Measurements from ENCODE around the gene PTAR1. TPM values are rescaled to one million over a fixed set of nuclear protein-coding genes. Genes with fewer than 3 reads are reported as not detected.

The PTAR1 gene
- total and polyA plus RNA-seq, 7 experiments from 2014 or later, result 11.1 to 82.4 (median 60.2) TPM

DNA sequence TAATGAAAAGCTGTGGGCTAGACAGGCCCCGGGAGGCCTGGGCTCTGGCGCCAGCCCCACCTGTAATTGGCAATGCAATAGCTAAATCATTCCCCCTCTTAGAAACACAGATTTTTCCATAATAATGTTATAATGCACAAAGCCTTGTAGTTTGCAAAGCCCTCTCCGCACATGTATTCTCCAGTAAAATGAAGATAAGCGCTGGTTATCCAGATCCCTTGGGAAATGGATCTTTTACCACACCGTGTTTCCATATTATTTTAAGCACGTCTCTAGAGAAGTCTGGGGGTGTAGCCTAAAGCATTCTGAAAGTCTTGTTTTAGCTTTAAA is 86.5 kb downstream of the PTAR1 start:
- DNase-seq (no peak), ATAC-seq (no peak)
- H3K27ac Mint-ChIP-seq, result peak overlapping the region in 7 of 9 donors; percentile 17 to 62 (median 59)
- Histone ChIP-seq H3K36me3 (ENCODE audit: control insufficient read depth in 2 of 3, insufficient read depth in 3 of 3, low read length in 3 of 3) (no peaks in the 10 kb centered on the region), H3K27me3 (ENCODE audit: control insufficient read depth in 2 of 2, insufficient read depth in 2 of 2, low read length in 2 of 2) (no peaks in the 10 kb centered on the region), H3K9me3 (ENCODE audit: control insufficient read depth in 2 of 3, low read length in 3 of 3) (no peaks in the 10 kb centered on the region), H3K27ac (ENCODE audit: low read depth, low read length) (no peak overlapping the region), H3K4me1 (ENCODE audit: control insufficient read depth in 2 of 2, insufficient read depth in 2 of 2, low read length in 2 of 2) (peaks cover 5 to 6% of the 10 kb centered on the region in 2 donors), H3K4me3 (ENCODE audit: low read length) (peak overlapping the region; percentile 84)
- no peaks in the 10 kb centered on the region for H3K36me3 Mint-ChIP-seq
- POLR2A ChIA-PET, result no interaction called here
- peaks cover 0 to 35% (median 28%) of the 10 kb centered on the region in 7 donors for H3K4me1 Mint-ChIP-seq
- intact Hi-C loops (cut with micrococcal nuclease), result loop anchor here (1.0 to 10.0 kb wide), 6 partner anchors 34 to 248 kb away; no protein-coding TSS in a partner anchor
- CTCF ChIA-PET, result interaction anchor here (0.6 to 1.4 kb wide), 3 partner anchors 8 to 204 kb away, joined by 3 to 5 read pairs (median 4); no protein-coding TSS in a partner anchor
- peaks cover 0 to 47% (median 9%) of the 10 kb centered on the region in 5 donors for H3K27me3 Mint-ChIP-seq
- H3K4me3 Mint-ChIP-seq, result peak overlapping the region; percentile 80 to 91 (median 86)
- no peaks in the 10 kb centered on the region for H3K9me3 Mint-ChIP-seq

- CTCF ChIA-PET, result interaction anchor here (0.6 to 1.4 kb wide), 3 partner anchors 8 to 206 kb away, joined by 3 to 5 read pairs (median 4); no protein-coding TSS in a partner anchor
These were observed 87.1 kb downstream of the PTAR1 start for GRCh38 chr9:69672596-69673310.

DNA sequence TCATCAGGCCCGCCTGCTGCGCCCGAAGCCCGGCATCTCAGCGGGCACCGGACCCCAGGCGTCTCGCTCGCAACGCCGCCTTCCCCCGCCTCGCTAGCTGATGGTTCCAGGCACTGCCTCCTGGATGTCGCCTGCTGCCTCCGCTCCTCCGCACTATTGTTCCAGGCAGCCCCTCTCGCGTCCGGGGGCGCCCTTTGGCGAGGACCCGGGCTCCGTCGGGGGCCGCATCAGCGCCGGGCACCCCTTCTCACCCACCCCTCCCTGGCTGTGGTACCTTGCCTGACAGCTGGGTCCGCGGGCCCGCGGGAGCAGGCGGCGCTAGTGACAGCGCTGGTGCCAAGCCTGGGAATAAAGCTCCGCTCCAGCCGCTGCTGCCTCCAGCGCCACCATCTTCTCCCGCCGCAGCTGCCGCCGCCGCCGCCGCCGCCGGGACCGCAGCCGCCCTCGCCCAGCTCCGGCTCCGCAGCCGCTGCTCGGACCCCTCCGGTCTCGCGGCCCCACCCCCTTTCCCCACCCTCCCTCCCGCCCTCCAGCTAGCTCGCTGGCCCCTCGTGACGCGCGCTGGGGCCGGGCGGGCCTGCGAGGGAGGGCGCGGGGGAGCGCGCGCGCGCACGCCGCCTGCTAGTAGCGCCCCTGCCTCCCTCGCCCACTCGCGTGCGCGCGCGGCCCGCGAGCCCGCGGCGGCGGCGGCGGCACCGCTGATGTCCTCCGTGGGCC is 87.8 kb downstream of the PTAR1 start, which contains the start of gene APBA1:
APBA1 (minus strand) TSS at position 493 of the 717 bp plus-strand sequence.
- ATAC-seq, result peak; percentile 79
- H3K9me3 ChIP-seq (ENCODE audit: control insufficient read depth in 2 of 3, low read length in 3 of 3), result no peaks in the 10 kb centered on the region
- intact Hi-C loops (cut with micrococcal nuclease), result loop anchor here (1.0 to 10.0 kb wide), 5 partner anchors 35 to 247 kb away; no protein-coding TSS in a partner anchor
- H3K4me1 ChIP-seq (ENCODE audit: control insufficient read depth in 2 of 2, insufficient read depth in 2 of 2, low read length in 2 of 2), result peaks cover 5 to 6% of the 10 kb centered on the region in 2 donors
- ChIA-PET CTCF (interaction anchor here (0.6 kb wide), 2 partner anchors 207 to 247 kb away, joined by 3 to 4 read pairs; no protein-coding TSS in a partner anchor), POLR2A (interaction anchor here (0.5 to 1.6 kb wide), 3 partner anchors 12 to 88 kb away, joined by 3 to 5 read pairs (median 4); partner anchors contain the start of gene PTAR1)
- H3K27me3 ChIP-seq (ENCODE audit: control insufficient read depth in 2 of 2, insufficient read depth in 2 of 2, low read length in 2 of 2), result no peaks in the 10 kb centered on the region
- H3K4me3 ChIP-seq (ENCODE audit: low read length), result peak within 1 kb of the TSS; percentile 84
- H3K9me3 Mint-ChIP-seq, result no peaks in the 10 kb centered on the region
- H3K4me3 Mint-ChIP-seq, result peak within 1 kb of the TSS; percentile 80 to 91 (median 86)
- H3K36me3 Mint-ChIP-seq, result no peaks in the 10 kb centered on the region
- H3K27ac ChIP-seq (ENCODE audit: low read depth, low read length), result no peak within 1 kb of the TSS
- H3K4me1 Mint-ChIP-seq, result peaks cover 0 to 35% (median 28%) of the 10 kb centered on the region in 7 donors
- no peaks in the 10 kb centered on the region for H3K36me3 ChIP-seq (ENCODE audit: control insufficient read depth in 2 of 3, insufficient read depth in 3 of 3, low read length in 3 of 3)
- H3K27me3 Mint-ChIP-seq, result peaks cover 0 to 46% (median 9%) of the 10 kb centered on the region in 5 donors
- H3K27ac Mint-ChIP-seq, result peak within 1 kb of the TSS in 8 of 9 donors; percentile 17 to 79 (median 60)
- DNase-seq, result peak; percentile 30 to 66 (median 61)

More at GRCh38 chr9:69672596-69673310, 87.1 kb downstream of the PTAR1 start:
- Histone ChIP-seq H3K4me1 (ENCODE audit: control insufficient read depth in 2 of 2, insufficient read depth in 2 of 2, low read length in 2 of 2) (peaks cover 5 to 6% of the 10 kb centered on the region in 2 donors), H3K9me3 (ENCODE audit: control insufficient read depth in 2 of 3, low read length in 3 of 3) (no peaks in the 10 kb centered on the region), H3K36me3 (ENCODE audit: control insufficient read depth in 2 of 3, insufficient read depth in 3 of 3, low read length in 3 of 3) (no peaks in the 10 kb centered on the region), H3K27me3 (ENCODE audit: control insufficient read depth in 2 of 2, insufficient read depth in 2 of 2, low read length in 2 of 2) (no peaks in the 10 kb centered on the region), H3K27ac (ENCODE audit: low read depth, low read length) (no peak overlapping the region), H3K4me3 (ENCODE audit: low read length) (peak overlapping the region; percentile 84)
- H3K4me1 Mint-ChIP-seq, result peaks cover 0 to 35% (median 28%) of the 10 kb centered on the region in 7 donors
- peak overlapping the region; percentile 80 to 91 (median 86) for H3K4me3 Mint-ChIP-seq
- H3K27me3 Mint-ChIP-seq, result peaks cover 0 to 47% (median 9%) of the 10 kb centered on the region in 5 donors
- POLR2A ChIA-PET, result interaction anchor here (0.5 to 1.6 kb wide), 3 partner anchors 12 to 87 kb away, joined by 3 to 5 read pairs (median 4); partner anchors contain the start of gene PTAR1
- intact Hi-C loops (cut with micrococcal nuclease), result loop anchor here (1.0 to 10.0 kb wide), 7 partner anchors 35 to 248 kb away; no protein-coding TSS in a partner anchor
- H3K9me3 Mint-ChIP-seq, result no peaks in the 10 kb centered on the region
- ATAC-seq (peak; percentile 88), DNase-seq (peak; percentile 51 to 78 (median 70))
- H3K27ac Mint-ChIP-seq, result peak overlapping the region in 7 of 9 donors; percentile 17 to 62 (median 59)
- H3K36me3 Mint-ChIP-seq, result no peaks in the 10 kb centered on the region

DNA sequence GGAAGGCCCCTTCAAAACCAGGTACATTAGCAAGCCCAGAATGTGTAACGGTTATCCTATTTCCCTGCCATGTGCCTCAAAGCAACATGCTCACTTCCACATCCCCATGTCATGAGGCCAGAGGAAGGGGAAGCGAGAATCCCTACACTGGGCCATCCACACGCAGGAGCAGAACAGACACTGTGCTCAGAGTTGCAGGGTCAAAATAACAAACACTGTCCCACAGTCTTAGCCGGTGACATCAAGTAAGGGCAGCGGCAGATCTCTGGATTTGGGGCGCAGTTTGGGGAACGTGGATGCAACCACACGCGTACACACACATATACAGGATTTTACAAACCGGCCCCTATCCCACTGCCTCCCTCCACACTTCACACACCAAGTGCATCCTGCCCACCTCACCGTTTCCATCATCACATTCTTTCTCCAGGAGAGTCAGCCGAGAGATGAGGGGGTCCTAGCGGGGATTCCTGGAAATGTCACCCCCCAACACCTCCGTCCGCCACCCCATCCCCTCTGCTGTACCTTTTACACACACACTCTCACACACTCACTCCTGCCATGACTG is 88.4 kb downstream of the PTAR1 start:
- intact Hi-C loops (cut with micrococcal nuclease), result loop anchor here (5.0 to 10.0 kb wide), 4 partner anchors 36 to 247 kb away; no protein-coding TSS in a partner anchor
- ATAC-seq (no peak), DNase-seq (peak in 1 of 9 donors; percentile 0)
- H3K4me3 Mint-ChIP-seq, result peak overlapping the region; percentile 57 to 85 (median 80)
- no peaks in the 10 kb centered on the region for H3K36me3 ChIP-seq (ENCODE audit: control insufficient read depth in 2 of 3, insufficient read depth in 3 of 3, low read length in 3 of 3)
- peak overlapping the region in 5 of 9 donors; percentile 3 to 79 (median 55) for H3K27ac Mint-ChIP-seq
- no peaks in the 10 kb centered on the region for H3K9me3 ChIP-seq (ENCODE audit: control insufficient read depth in 2 of 3, low read length in 3 of 3)
- ChIA-PET CTCF (interaction anchor here (0.6 kb wide), 1 partner anchor 247 kb away, joined by 3 read pairs; no protein-coding TSS in a partner anchor), POLR2A (interaction anchor here (1.5 to 1.6 kb wide), 2 partner anchors 87 to 89 kb away, joined by 4 to 5 read pairs; partner anchors contain the start of gene PTAR1)
- peaks cover 5 to 6% of the 10 kb centered on the region in 2 donors for H3K4me1 ChIP-seq (ENCODE audit: control insufficient read depth in 2 of 2, insufficient read depth in 2 of 2, low read length in 2 of 2)
- no peaks in the 10 kb centered on the region for H3K36me3 Mint-ChIP-seq
- peaks cover 0 to 35% (median 28%) of the 10 kb centered on the region in 7 donors for H3K4me1 Mint-ChIP-seq
- peak overlapping the region; percentile 48 for H3K4me3 ChIP-seq (ENCODE audit: low read length)
- H3K27ac ChIP-seq (ENCODE audit: low read depth, low read length), result no peak overlapping the region
- H3K9me3 Mint-ChIP-seq, result no peaks in the 10 kb centered on the region
- no peaks in the 10 kb centered on the region for H3K27me3 ChIP-seq (ENCODE audit: control insufficient read depth in 2 of 2, insufficient read depth in 2 of 2, low read length in 2 of 2)
- peaks cover 0 to 44% (median 9%) of the 10 kb centered on the region in 5 donors for H3K27me3 Mint-ChIP-seq

DNA sequence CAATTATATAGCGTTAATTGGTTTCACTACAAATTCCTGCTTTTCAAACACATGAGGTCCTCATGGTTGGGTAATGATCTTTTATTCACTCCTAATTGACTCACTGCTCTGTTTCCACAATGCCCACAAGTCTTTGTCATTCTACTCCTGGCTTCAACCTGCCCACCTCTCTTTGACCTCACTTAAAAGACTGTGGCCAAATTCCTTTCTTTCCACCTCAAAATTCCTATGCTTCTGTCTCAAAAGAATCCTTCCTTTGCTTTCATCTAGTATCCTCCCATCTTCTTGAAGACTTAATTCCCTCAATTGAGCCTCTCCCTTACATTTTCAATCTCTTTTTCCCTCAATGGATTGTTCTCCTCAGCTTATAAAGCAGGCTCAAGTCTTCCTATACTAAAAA is 92.5 kb downstream of the PTAR1 start:
- no peaks in the 10 kb centered on the region for H3K9me3 Mint-ChIP-seq
- H3K4me1 Mint-ChIP-seq, result peaks cover 0 to 10% (median 7%) of the 10 kb centered on the region in 7 donors
- Histone ChIP-seq H3K4me1 (ENCODE audit: control insufficient read depth in 2 of 2, insufficient read depth in 2 of 2, low read length in 2 of 2) (no peaks in the 10 kb centered on the region), H3K9me3 (ENCODE audit: control insufficient read depth in 2 of 3, low read length in 3 of 3) (no peaks in the 10 kb centered on the region), H3K36me3 (ENCODE audit: control insufficient read depth in 2 of 3, insufficient read depth in 3 of 3, low read length in 3 of 3) (no peaks in the 10 kb centered on the region), H3K4me3 (ENCODE audit: low read length) (no peak overlapping the region), H3K27me3 (ENCODE audit: control insufficient read depth in 2 of 2, insufficient read depth in 2 of 2, low read length in 2 of 2) (no peaks in the 10 kb centered on the region), H3K27ac (ENCODE audit: low read depth, low read length) (no peak overlapping the region)
- no peak overlapping the region for H3K27ac Mint-ChIP-seq
- POLR2A ChIA-PET, result no interaction called here
- CTCF ChIA-PET, result no interaction called here
- no peak overlapping the region for H3K4me3 Mint-ChIP-seq
- ATAC-seq (no peak), DNase-seq (no peak)
- H3K36me3 Mint-ChIP-seq, result no peaks in the 10 kb centered on the region
- H3K27me3 Mint-ChIP-seq, result peaks cover 0 to 42% (median 17%) of the 10 kb centered on the region in 5 donors
- intact Hi-C loops (cut with micrococcal nuclease), result no loop called here

DNA sequence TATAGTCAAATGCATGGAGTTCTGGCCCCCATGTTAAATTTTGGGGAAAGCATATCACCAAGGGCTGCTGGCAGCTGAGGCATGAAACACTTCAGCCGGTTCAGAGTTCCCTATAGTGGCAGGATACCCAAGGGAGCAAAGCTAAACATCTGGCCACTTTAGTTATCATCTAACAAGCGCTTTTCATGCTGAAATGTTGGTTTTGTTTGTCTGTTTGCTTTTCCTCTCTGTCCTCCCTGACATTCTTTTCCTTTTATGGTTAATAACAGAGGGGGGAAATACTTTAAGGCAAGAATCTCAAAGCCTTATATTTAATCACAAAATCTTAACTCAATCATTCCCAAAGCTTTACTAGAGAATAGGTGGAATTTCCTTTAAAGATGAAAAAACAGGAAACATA is 99.5 kb downstream of the PTAR1 start:
- Mint-ChIP-seq H3K27ac (no peak overlapping the region), H3K4me3 (no peak overlapping the region), H3K36me3 (no peaks in the 10 kb centered on the region), H3K4me1 (no peaks in the 10 kb centered on the region), H3K27me3 (peaks cover 8 to 37% (median 13%) of the 10 kb centered on the region in 5 donors), H3K9me3 (peaks cover 0 to 3% (median 0%) of the 10 kb centered on the region in 11 donors)
- POLR2A ChIA-PET, result no interaction called here
- intact Hi-C loops (cut with micrococcal nuclease), result no loop called here
- H3K9me3 ChIP-seq (ENCODE audit: control insufficient read depth in 2 of 3, low read length in 3 of 3), result no peaks in the 10 kb centered on the region
- CTCF ChIA-PET, result no interaction called here
- no peak overlapping the region for H3K4me3 ChIP-seq (ENCODE audit: low read length)
- H3K27ac ChIP-seq (ENCODE audit: low read depth, low read length), result no peak overlapping the region
- H3K4me1 ChIP-seq (ENCODE audit: control insufficient read depth in 2 of 2, insufficient read depth in 2 of 2, low read length in 2 of 2), result no peaks in the 10 kb centered on the region
- H3K27me3 ChIP-seq (ENCODE audit: control insufficient read depth in 2 of 2, insufficient read depth in 2 of 2, low read length in 2 of 2), result no peaks in the 10 kb centered on the region
- DNase-seq (no peak), ATAC-seq (no peak)
- H3K36me3 ChIP-seq (ENCODE audit: control insufficient read depth in 2 of 3, insufficient read depth in 3 of 3, low read length in 3 of 3), result no peaks in the 10 kb centered on the region
